ENCODE results near the gene ERAP2. TPM values are rescaled to one million over a fixed set of nuclear protein-coding genes. Genes with fewer than 3 reads are reported as not detected.

Gene ERAP2
- total RNA-seq, 1 donor from 2014 or later, result 0.08 TPM

GRCh38 chr5:96922499-96923244 lies 46.4 kb downstream of the ERAP2 start:
- no peaks in the 10 kb centered on the region for H3K4me1 Mint-ChIP-seq (ENCODE audit: unreplicated experiment)
- H3K9me3 Mint-ChIP-seq (ENCODE audit: unreplicated experiment), result no peaks in the 10 kb centered on the region
- no peak overlapping the region for H3K27ac Mint-ChIP-seq (ENCODE audit: unreplicated experiment)
- DNase-seq (ENCODE audit: low spot score), result no peak
- no peaks in the 10 kb centered on the region for H3K36me3 Mint-ChIP-seq (ENCODE audit: low read depth, unreplicated experiment)
- no peaks in the 10 kb centered on the region for H3K27me3 Mint-ChIP-seq (ENCODE audit: unreplicated experiment)
- TF ChIP-seq, protein P1, sequence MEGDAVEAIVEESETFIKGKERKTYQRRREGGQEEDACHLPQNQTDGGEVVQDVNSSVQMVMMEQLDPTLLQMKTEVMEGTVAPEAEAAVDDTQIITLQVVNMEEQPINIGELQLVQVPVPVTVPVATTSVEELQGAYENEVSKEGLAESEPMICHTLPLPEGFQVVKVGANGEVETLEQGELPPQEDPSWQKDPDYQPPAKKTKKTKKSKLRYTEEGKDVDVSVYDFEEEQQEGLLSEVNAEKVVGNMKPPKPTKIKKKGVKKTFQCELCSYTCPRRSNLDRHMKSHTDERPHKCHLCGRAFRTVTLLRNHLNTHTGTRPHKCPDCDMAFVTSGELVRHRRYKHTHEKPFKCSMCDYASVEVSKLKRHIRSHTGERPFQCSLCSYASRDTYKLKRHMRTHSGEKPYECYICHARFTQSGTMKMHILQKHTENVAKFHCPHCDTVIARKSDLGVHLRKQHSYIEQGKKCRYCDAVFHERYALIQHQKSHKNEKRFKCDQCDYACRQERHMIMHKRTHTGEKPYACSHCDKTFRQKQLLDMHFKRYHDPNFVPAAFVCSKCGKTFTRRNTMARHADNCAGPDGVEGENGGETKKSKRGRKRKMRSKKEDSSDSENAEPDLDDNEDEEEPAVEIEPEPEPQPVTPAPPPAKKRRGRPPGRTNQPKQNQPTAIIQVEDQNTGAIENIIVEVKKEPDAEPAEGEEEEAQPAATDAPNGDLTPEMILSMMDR (IDR thresholded peaks at IDR 0.05; ENCODE audit: unreplicated experiment), result no peak
- no peak overlapping the region for H3K4me3 Mint-ChIP-seq (ENCODE audit: unreplicated experiment)

- Mint-ChIP-seq H3K27ac (ENCODE audit: unreplicated experiment) (no peak overlapping the region), H3K4me1 (ENCODE audit: unreplicated experiment) (no peaks in the 10 kb centered on the region), H3K9me3 (ENCODE audit: unreplicated experiment) (no peaks in the 10 kb centered on the region), H3K4me3 (ENCODE audit: unreplicated experiment) (no peak overlapping the region), H3K27me3 (ENCODE audit: unreplicated experiment) (no peaks in the 10 kb centered on the region), H3K36me3 (ENCODE audit: low read depth, unreplicated experiment) (no peaks in the 10 kb centered on the region)
- no peak for DNase-seq (ENCODE audit: low spot score)
- TF ChIP-seq, protein P1 (IDR thresholded peaks at IDR 0.05; ENCODE audit: unreplicated experiment), result no peak
Observed at GRCh38 chr5:96924016-96924443, 47.7 kb downstream of the ERAP2 start.

DNA sequence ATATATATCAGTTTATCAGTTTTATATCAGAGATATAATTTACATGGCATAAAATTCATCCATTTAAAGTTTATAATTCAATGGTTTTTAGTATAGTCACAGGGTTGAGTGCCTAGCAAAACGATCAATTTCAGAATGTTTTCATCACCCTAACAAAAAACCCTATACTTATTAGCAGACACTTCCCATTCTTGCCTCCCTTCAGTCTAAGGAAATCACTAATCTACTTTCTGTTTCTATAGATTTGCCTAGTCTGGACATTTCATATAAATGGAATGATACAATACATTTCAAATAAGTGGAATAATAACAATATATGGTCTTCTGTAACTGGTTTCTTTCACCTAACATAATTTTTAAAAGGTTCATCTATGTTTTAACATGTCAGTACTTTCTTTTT lies 50.0 kb downstream of the ERAP2 start:
- no peak overlapping the region for H3K27ac Mint-ChIP-seq (ENCODE audit: unreplicated experiment)
- no peaks in the 10 kb centered on the region for H3K9me3 Mint-ChIP-seq (ENCODE audit: unreplicated experiment)
- DNase-seq (ENCODE audit: low spot score), result no peak
- TF ChIP-seq, protein P1 (IDR thresholded peaks at IDR 0.05; ENCODE audit: unreplicated experiment), result no peak
- H3K4me1 Mint-ChIP-seq (ENCODE audit: unreplicated experiment), result peaks cover 3% of the 10 kb centered on the region
- H3K27me3 Mint-ChIP-seq (ENCODE audit: unreplicated experiment), result peaks cover 3% of the 10 kb centered on the region
- no peaks in the 10 kb centered on the region for H3K36me3 Mint-ChIP-seq (ENCODE audit: low read depth, unreplicated experiment)
- no peak overlapping the region for H3K4me3 Mint-ChIP-seq (ENCODE audit: unreplicated experiment)

GRCh38 chr5:96927008-96927407 lies 50.7 kb downstream of the ERAP2 start:
- TF ChIP-seq, protein P1 (IDR thresholded peaks at IDR 0.05; ENCODE audit: unreplicated experiment), result no peak
- DNase-seq (ENCODE audit: low spot score), result no peak

DNA sequence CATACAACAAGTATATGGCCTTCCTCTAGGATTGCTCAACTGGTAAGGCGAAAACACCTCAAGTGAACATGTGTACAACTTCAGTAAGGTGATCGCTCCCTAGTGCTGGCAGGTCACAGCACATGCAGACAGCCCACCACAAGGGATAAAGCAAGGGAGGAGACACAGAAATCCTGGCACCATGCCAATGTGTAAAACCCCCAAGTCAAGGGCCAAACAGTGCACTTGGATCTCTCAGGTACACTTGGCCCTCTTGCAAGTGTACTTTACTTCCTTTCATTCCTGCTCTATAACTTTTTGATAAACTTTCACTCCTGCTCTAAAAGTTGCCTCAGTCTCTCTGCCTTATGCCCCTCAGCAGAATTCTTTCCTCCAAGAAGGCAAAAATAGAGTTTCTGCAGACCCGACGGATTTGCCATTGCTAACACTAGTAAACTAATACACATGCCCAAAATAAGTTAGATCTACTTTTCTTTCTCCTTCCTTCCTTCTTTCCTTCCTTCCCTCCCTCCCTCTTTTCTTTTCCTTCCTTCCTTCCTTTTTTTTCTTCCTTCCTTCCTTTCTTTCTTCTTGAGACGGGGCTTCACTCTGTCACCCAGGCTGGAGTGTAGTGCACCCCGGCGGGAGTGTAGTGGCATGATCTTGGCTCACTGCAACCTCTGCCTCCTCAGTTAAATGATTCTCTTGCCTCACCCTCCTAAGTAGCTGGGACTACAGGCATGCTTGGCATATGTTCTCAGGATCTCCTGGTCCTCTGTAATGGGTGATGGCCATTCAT lies 52.8 kb downstream of the ERAP2 start:
- Mint-ChIP-seq H3K4me3 (ENCODE audit: unreplicated experiment) (no peak overlapping the region), H3K27me3 (ENCODE audit: unreplicated experiment) (peaks cover 5% of the 10 kb centered on the region), H3K36me3 (ENCODE audit: low read depth, unreplicated experiment) (peaks cover 2% of the 10 kb centered on the region), H3K4me1 (ENCODE audit: unreplicated experiment) (peaks cover 8% of the 10 kb centered on the region), H3K27ac (ENCODE audit: unreplicated experiment) (no peak overlapping the region), H3K9me3 (ENCODE audit: unreplicated experiment) (no peaks in the 10 kb centered on the region)
- TF ChIP-seq, protein P1 (IDR thresholded peaks at IDR 0.05; ENCODE audit: unreplicated experiment), result no peak
- no peak for DNase-seq (ENCODE audit: low spot score)

More at GRCh38 chr5:96927008-96927407, 50.7 kb downstream of the ERAP2 start:
- peaks cover 4% of the 10 kb centered on the region for H3K27me3 Mint-ChIP-seq (ENCODE audit: unreplicated experiment)
- H3K9me3 Mint-ChIP-seq (ENCODE audit: unreplicated experiment), result no peaks in the 10 kb centered on the region
- H3K36me3 Mint-ChIP-seq (ENCODE audit: low read depth, unreplicated experiment), result no peaks in the 10 kb centered on the region
- no peak overlapping the region for H3K27ac Mint-ChIP-seq (ENCODE audit: unreplicated experiment)
- no peak overlapping the region for H3K4me3 Mint-ChIP-seq (ENCODE audit: unreplicated experiment)
- H3K4me1 Mint-ChIP-seq (ENCODE audit: unreplicated experiment), result peaks cover 3% of the 10 kb centered on the region

All from endothelial cell (in vitro differentiated cells).